Measurements from ENCODE around the gene DUOX1. TPM values are rescaled to one million over a fixed set of nuclear protein-coding genes. Genes with fewer than 3 reads are reported as not detected.

DUOX1 gene
- total and polyA plus RNA-seq, 2 donors (not counting 1 experiment from before 2014, with no cell fraction given): not detected

- Histone ChIP-seq H3K4me3 (replicated peaks in 1 of 4; ENCODE audit: control extremely low read depth in 1 of 4, insufficient read depth in 1 of 4, low read depth in 3 of 4, low read length in 4 of 4) (no peak overlapping the region), H3K9me3 (ENCODE audit: control insufficient read depth, insufficient read depth, low read depth, low read length) (no peaks in the 10 kb centered on the region), H3K79me2 (ENCODE audit: control insufficient read depth, insufficient read depth, low read length) (no peaks in the 10 kb centered on the region), H3K27ac (ENCODE audit: insufficient read depth, low read length) (no peak overlapping the region), H4K20me1 (ENCODE audit: control insufficient read depth, extremely low read depth, insufficient read depth, low read length) (no peaks in the 10 kb centered on the region), H3K4me1 (ENCODE audit: control insufficient read depth, extremely low read depth, insufficient read depth, low read length) (no peaks in the 10 kb centered on the region), H3K36me3 (ENCODE audit: control insufficient read depth, insufficient read depth, low read length) (no peaks in the 10 kb centered on the region), H3K27me3 (ENCODE audit: control insufficient read depth, insufficient read depth, low read length) (peaks cover 3% of the 10 kb centered on the region), H3K9ac (ENCODE audit: insufficient read depth, low read length) (no peak overlapping the region), H3K4me2 (ENCODE audit: extremely low read depth, insufficient read depth, low read length) (no peak overlapping the region), H2AFZ (ENCODE audit: low read length) (no peak overlapping the region)
- no peak for DNase-seq (ENCODE audit: low read depth in 2 of 2)
- TF ChIP-seq, protein P1, sequence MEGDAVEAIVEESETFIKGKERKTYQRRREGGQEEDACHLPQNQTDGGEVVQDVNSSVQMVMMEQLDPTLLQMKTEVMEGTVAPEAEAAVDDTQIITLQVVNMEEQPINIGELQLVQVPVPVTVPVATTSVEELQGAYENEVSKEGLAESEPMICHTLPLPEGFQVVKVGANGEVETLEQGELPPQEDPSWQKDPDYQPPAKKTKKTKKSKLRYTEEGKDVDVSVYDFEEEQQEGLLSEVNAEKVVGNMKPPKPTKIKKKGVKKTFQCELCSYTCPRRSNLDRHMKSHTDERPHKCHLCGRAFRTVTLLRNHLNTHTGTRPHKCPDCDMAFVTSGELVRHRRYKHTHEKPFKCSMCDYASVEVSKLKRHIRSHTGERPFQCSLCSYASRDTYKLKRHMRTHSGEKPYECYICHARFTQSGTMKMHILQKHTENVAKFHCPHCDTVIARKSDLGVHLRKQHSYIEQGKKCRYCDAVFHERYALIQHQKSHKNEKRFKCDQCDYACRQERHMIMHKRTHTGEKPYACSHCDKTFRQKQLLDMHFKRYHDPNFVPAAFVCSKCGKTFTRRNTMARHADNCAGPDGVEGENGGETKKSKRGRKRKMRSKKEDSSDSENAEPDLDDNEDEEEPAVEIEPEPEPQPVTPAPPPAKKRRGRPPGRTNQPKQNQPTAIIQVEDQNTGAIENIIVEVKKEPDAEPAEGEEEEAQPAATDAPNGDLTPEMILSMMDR (conservative IDR thresholded peaks at IDR 0.05 in 1 of 2, IDR thresholded peaks at IDR 0.05 in 1 of 2; ENCODE audit: low read depth in 1 of 2, low read length in 2 of 2): no peak
- TF ChIP-seq EZH2 (IDR thresholded peaks at IDR 0.05; ENCODE audit: low read length, missing control alignments): no peak
Observed at GRCh38 chr15:45095661-45096060, 34.1 kb upstream of the DUOX1 start.

- TF ChIP-seq EZH2 (IDR thresholded peaks at IDR 0.05; ENCODE audit: low read length, missing control alignments): no peak
- TF ChIP-seq, protein P1 (conservative IDR thresholded peaks at IDR 0.05 in 1 of 2, IDR thresholded peaks at IDR 0.05 in 1 of 2; ENCODE audit: low read depth in 1 of 2, low read length in 2 of 2): no peak
- no peak overlapping the region for H3K4me2 ChIP-seq (ENCODE audit: extremely low read depth, insufficient read depth, low read length)
- H3K4me1 ChIP-seq (ENCODE audit: control insufficient read depth, extremely low read depth, insufficient read depth, low read length): no peaks in the 10 kb centered on the region
- no peaks in the 10 kb centered on the region for H3K9me3 ChIP-seq (ENCODE audit: control insufficient read depth, insufficient read depth, low read depth, low read length)
- H3K9ac ChIP-seq (ENCODE audit: insufficient read depth, low read length): no peak overlapping the region
- no peaks in the 10 kb centered on the region for H3K79me2 ChIP-seq (ENCODE audit: control insufficient read depth, insufficient read depth, low read length)
- no peak overlapping the region for H3K4me3 ChIP-seq (replicated peaks in 1 of 4; ENCODE audit: control extremely low read depth in 1 of 4, insufficient read depth in 1 of 4, low read depth in 3 of 4, low read length in 4 of 4)
- H4K20me1 ChIP-seq (ENCODE audit: control insufficient read depth, extremely low read depth, insufficient read depth, low read length): no peaks in the 10 kb centered on the region
- H3K27me3 ChIP-seq (ENCODE audit: control insufficient read depth, insufficient read depth, low read length): peaks cover 8% of the 10 kb centered on the region
- no peak for DNase-seq (ENCODE audit: low read depth in 2 of 2)
- H3K36me3 ChIP-seq (ENCODE audit: control insufficient read depth, insufficient read depth, low read length): no peaks in the 10 kb centered on the region
- H2AFZ ChIP-seq (ENCODE audit: low read length): no peak overlapping the region
- H3K27ac ChIP-seq (ENCODE audit: insufficient read depth, low read length): no peak overlapping the region
Observed at GRCh38 chr15:45097466-45097865, 32.3 kb upstream of the DUOX1 start.

- Histone ChIP-seq H3K79me2 (ENCODE audit: control insufficient read depth, insufficient read depth, low read length) (no peaks in the 10 kb centered on the region), H3K9ac (ENCODE audit: insufficient read depth, low read length) (no peak overlapping the region), H3K4me3 (replicated peaks in 1 of 4; ENCODE audit: control extremely low read depth in 1 of 4, insufficient read depth in 1 of 4, low read depth in 3 of 4, low read length in 4 of 4) (no peak overlapping the region), H3K4me2 (ENCODE audit: extremely low read depth, insufficient read depth, low read length) (no peak overlapping the region), H2AFZ (ENCODE audit: low read length) (no peak overlapping the region), H3K36me3 (ENCODE audit: control insufficient read depth, insufficient read depth, low read length) (no peaks in the 10 kb centered on the region), H3K27me3 (ENCODE audit: control insufficient read depth, insufficient read depth, low read length) (peaks cover 8% of the 10 kb centered on the region), H3K9me3 (ENCODE audit: control insufficient read depth, insufficient read depth, low read depth, low read length) (no peaks in the 10 kb centered on the region), H4K20me1 (ENCODE audit: control insufficient read depth, extremely low read depth, insufficient read depth, low read length) (no peaks in the 10 kb centered on the region), H3K4me1 (ENCODE audit: control insufficient read depth, extremely low read depth, insufficient read depth, low read length) (no peaks in the 10 kb centered on the region), H3K27ac (ENCODE audit: insufficient read depth, low read length) (no peak overlapping the region)
- TF ChIP-seq EZH2 (IDR thresholded peaks at IDR 0.05; ENCODE audit: low read length, missing control alignments): no peak
- TF ChIP-seq, protein P1 (conservative IDR thresholded peaks at IDR 0.05 in 1 of 2, IDR thresholded peaks at IDR 0.05 in 1 of 2; ENCODE audit: low read depth in 1 of 2, low read length in 2 of 2): no peak
- no peak for DNase-seq (ENCODE audit: low read depth in 2 of 2)
Observed at GRCh38 chr15:45099549-45100165, 30.1 kb upstream of the DUOX1 start.
